SU-DHL-6 (cell line): ENCODE results near the gene TTC39B.

Source experiments
- CTCF ChIP-seq: fragments of 200-600 bp; sonication (generic); IDR thresholded peaks from one replicate; pipeline ENCODE4 v1.5.1; 2017; ENCODE audit warnings: antibody characterized with exemption, mild to moderate bottlenecking, low read length, moderate library complexity; ENCODE audit not compliant: insufficient read depth, poor library complexity, severe bottlenecking
- EZH2phosphoT487 ChIP-seq: fragments of 200-600 bp; sonication (generic), shearing (Covaris generic); conservative IDR thresholded peaks from 2 replicates; pipeline ENCODE4 v1.6.1; 2018; ENCODE audit warnings: mild to moderate bottlenecking, antibody characterized with exemption, low read length, moderate library complexity, mixed read lengths

DNA sequence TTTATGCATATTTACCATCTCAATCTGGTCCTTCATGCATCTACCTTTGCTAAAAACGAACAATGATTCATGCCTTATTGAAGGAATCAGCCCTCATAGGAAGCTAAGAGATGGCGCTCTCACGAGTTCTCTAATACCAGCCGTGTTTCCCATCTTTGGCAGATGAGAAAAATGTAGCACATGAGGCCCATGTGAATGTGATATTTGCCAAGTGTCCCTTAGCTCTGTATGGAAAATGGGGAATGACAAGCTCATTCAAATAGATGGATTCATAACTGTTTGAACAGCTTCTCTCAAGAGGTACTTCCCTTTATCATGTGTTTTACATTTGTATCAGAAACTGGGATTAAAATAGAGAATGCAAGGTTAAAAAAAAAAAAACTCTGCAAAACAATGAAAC is 66.1 kb downstream of the TTC39B start:
- TF ChIP-seq CTCF: no peak
- TF ChIP-seq EZH2phosphoT487: no peak
